KG1 (cell line): ENCODE measurements around the gene SENP6.
"Not testable (repeated sequence)": the region's sequence is repeated elsewhere in the genome, so short reads cannot be mapped to it uniquely, and the experiment has no call there.

Experiments
- DNase-seq: peaks from one replicate; lab custom pipeline; 2025; lab: John Stamatoyannopoulos, UW

SENP6 gene

GRCh38 chr6:75609639-75610590 is 8.2 kb downstream of the SENP6 start:
- DNase-seq: no peak

- DNase-seq: no peak
Measured at GRCh38 chr6:75611011-75611701, 9.5 kb downstream of the SENP6 start.

DNA sequence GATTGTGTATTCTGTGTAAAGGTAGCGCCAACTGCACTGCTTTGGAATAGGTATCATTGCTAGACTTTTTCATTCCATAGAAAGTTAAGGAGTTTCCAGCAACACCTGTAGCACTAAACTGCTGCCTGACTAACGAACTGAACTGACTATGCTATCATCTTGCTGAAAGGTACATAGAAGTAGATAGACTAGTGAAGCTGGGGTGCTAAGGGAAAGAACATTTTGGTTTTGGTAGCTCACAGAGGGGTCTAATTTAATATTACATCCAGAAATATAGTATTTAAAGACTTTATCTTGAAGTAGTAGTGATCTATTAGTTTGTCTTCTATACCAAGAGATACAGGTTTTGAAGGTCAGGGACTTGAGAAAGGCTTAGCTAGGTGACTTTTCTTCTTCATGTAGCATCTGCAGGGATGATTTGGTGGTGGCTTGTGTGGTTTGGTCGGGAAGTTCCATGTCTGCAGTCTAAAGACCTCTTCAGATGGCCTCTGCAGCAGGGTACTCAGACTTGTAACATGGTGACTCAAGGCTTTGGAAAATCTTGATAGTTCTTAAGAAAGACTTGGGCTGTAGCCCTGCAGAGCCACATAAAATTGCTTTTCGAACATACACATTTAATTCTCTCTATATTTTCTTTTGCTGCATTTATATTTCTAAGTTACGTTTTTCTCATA is 10.2 kb downstream of the SENP6 start:
- DNase-seq: no peak

- DNase-seq: no peak
Measured at GRCh38 chr6:75612434-75612833, 10.8 kb downstream of the SENP6 start.

DNA sequence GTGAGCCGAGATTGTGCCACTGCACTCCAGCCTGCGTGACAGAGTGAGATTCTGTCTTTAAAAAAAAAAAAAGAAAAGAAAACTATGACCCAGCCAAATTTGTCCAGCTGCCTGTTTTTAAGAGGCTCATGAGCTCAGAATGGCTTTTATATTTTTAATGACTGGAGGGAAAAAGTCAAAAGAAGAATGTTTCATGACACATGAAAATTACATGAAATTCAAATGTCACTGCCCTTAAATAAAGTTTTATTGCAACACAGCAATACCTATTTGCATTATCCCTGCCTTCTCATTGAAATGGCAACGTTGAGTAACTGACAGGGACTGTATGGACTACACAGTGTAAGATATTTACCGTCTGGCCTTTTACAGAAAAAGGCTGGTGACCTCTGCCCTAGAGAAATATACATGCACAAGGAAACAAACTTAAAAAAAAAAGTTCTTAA is 11.4 kb downstream of the SENP6 start:
- no peak for DNase-seq

DNA sequence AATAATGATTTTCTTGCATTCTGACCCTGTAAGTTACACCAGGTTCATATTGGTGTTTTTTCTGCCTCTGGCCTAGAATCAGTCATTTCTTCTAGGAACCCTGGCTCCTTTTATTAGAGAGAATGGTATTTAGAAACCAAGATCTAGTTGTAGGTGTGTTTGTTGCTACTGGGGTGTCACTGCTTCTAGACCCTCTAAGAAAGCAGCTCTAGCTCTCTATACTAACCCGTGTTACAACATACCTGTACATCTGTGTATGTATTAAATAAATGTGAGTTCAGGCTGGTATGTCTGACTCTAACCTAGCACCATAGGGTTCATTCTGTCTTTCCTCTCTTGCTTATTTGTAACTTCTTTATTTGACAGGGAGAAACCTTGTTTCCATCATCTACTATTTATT is 16.8 kb downstream of the SENP6 start:
- DNase-seq: no peak

- no peak for DNase-seq
Measured at GRCh38 chr6:75619230-75619899, 17.7 kb downstream of the SENP6 start.

GRCh38 chr6:75620381-75621304 is 19.0 kb downstream of the SENP6 start:
- no peak for DNase-seq

DNA sequence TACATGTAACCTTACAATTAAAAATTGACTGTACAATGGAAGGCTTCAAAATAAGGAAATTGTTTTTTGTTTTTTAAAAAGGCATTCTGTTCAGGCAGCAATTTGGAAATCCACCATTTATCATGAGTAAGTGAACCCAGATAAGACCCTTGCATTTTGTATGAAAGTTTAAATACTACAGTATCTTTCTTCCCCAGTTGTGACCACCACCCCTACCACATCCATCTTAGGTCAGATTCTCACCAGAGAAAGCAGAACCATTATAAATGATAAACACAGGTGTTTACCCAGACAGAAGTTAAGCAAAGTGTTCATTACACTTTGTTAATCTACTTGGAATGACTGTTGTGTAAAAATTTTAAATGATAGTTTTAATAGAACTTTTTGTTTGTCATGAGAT is 20.2 kb downstream of the SENP6 start:
- no peak for DNase-seq

DNA sequence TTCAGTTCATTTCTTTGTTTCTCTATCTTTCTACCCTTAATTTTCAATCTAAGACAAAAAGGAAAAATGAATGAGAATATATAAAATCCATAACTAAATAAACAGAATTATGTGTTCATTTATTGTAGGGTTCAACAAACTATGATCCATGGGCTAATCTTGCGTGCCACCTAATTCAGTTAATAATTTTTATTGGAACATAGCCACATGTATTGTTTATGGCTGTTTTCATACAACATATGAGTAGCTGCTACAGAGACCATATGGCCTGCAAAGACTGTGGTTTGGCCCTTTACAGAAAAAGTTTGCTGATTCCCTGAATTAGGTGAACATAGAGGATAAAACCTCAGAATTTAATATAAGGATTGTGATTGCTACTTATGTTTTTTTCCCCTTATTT is 21.8 kb downstream of the SENP6 start:
- no peak for DNase-seq

DNA sequence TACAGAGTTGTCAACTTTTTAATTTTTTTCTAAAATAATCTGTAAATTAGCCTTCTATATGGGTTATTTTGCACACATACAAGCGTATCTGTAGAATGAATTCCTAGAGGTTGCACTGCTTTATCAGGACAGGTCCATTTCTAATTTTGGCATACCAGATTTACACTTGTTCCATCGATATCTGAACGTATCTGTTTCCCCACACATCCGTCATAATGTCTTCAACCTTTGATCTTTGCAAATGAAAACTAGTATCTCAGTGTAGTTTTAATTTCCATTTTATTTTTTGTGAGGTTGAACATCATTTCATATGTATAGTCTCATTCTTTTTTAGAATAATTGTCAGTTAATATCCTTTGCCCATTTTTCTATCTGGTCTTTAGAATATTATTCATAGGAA is 22.7 kb downstream of the SENP6 start:
- DNase-seq: no peak

DNA sequence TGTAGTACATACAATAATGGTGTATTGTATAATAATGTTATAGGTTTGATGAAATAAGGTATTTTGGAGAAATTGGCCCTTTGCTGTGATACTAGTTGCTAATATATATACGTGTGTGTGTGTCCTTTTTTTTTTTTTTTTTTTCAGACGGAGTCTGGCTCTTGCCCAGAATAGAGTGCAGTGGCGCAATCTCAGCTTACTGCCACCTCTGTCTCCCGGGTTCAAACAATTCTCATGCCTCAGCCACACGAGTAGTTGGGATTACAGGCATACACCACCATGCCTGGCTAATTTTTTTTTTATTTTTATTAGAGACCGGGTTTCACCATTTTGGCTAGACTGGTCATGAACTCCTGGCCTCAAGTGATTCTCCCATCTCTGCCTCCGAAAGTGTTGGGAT is 23.3 kb downstream of the SENP6 start:
- DNase-seq: no peak

GRCh38 chr6:75626561-75626960 is 24.9 kb downstream of the SENP6 start:
- DNase-seq: no peak

GRCh38 chr6:75627708-75628107 is 26.0 kb downstream of the SENP6 start:
- not testable (repeated sequence) for DNase-seq

DNA sequence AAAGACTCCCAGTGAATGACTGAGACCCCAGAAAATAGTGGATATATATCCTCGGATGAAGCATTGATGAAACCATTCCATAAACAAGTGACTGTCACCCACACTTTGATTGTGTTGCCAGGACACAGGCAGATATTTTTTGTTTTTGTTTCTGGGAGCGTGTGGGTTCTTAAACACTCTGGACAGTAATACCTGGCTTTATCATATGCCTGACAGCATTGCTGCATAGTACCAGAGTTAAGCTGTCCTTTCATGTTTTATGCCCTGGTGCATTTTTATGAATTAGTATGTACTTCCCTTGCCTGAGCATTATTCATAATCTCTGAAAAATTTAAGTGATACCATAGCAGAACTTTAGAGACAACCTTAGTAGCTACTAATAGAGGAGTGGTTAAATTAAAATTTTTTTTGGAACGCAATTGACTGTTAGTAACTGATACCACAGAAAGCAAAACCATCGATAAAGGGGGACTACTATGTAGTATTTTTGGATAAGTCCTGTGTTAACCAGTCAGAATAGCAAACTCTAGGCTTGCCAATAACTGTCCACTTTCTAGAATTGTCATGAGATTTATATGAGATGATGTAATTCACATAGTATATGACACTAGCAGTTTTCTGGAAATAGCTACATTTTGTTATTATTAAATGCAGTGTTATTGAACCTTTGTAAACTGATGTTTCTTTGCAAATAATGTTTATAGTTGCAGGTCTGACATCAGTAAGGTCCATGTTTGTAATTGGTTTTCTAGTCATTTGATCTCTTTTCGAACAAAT is 30.4 kb downstream of the SENP6 start:
- DNase-seq: no peak

DNA sequence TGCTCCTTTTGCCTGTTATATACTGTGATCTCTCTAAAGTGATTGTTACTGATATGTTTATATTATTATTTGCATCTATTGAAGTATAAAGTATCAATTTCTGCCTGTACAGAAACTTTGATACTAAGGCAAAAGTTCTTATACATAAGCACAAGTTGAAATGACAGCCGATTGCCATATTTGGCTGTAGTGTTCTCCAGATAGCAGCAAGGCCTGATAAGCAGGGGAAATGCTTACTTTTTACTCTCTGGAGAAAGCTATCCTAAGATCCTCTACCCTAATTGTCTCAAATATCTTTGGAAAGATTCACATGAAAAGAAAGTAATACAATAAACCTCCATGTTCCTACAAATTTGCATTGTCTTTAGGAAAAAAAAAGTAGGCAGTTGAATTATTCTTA is 31.4 kb downstream of the SENP6 start:
- DNase-seq: no peak

DNA sequence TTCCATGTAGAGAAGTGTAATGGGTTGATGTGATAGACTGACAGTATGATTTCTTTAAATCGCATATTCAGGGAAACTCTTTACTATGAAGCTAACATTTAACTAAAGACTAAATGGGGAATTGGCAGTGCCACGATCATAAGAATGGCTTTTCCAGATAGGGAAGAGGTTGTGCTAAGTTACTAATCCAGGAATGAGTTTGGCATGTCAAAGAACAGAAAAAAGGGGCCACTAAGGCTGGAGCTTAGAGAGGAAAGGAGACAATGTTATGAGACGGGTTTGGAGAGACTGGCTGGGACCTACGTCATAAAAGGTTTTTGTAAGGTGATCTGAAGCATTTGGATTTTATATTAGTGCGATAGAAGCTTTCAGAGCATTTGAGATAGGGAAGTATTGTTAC is 40.6 kb downstream of the SENP6 start:
- DNase-seq: no peak

DNA sequence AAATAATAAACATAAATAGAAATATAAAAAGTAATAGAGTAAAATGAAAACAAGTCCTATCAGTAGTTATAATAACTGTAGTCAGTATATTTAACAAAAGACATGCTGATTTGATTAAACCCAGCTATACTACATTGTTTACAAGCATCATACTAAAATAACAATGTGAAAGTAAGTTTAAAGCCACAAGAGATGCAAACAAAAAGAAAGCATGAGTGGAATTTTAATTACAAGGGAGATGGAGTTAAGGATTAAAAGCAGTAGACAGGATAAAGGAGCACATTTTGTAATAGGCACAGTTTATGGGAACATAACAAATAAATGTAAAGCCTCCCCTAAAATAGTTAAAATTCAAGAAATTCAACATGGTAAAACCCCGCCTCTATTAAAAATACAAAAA is 41.5 kb downstream of the SENP6 start:
- no peak for DNase-seq

DNA sequence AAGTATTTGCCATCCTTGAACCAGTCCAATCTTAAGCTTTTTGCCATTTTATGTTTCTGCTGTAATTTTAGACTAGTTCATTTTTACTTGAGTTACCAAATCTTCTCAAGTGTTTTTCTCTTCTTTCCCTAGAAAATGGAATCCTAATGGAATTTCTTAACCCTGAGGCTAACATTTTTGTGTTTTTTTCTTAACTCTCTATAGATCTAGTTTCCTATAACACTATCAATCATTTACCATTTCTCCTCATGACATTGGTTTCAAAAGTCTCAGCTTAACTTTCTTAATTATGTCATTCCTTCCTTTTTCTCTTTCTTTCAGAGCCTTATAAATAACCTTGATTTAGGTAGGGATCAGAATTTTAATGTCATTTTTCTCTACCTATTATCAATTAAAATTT is 54.8 kb downstream of the SENP6 start:
- DNase-seq: no peak

GRCh38 chr6:75657327-75657726 is 55.6 kb downstream of the SENP6 start:
- DNase-seq: no peak
